PFSK-1 (cell line): ENCODE data around the gene VPS52.

Source experiments
- FOXP2 ChIP-seq: optimal IDR thresholded peaks from 2 replicates; pipeline ENCODE3; 2011; ENCODE audit warnings: borderline replicate concordance, control low read depth, inconsistent platforms; ENCODE audit not compliant: insufficient read depth; ENCODE audit errors: extremely low read length, extremely low read depth
- POLR2AphosphoS5 ChIP-seq: IDR thresholded peaks from 2 replicates; pipeline ENCODE4 v1.6.1; 2012; ENCODE audit warnings: low read depth, mild to moderate bottlenecking, control low read depth, low read length, moderate library complexity
- REST ChIP-seq, 2 experiments: IDR thresholded peaks; 2 replicates each; pipeline versions ENCODE4 v1.6.1 to v1.8.0; 2011 to 2012; ENCODE audit warnings: low read depth in 2 of 2, low read length in 2 of 2, control low read depth in 1 of 2, inconsistent platforms in 1 of 2, mild to moderate bottlenecking in 1 of 2, moderate library complexity in 1 of 2; ENCODE audit not compliant: insufficient read depth in 1 of 2
- TAF1 ChIP-seq: IDR thresholded peaks from 2 replicates; pipeline ENCODE4 v1.6.1; 2012; ENCODE audit warnings: low read length, control low read depth, borderline replicate concordance; ENCODE audit not compliant: insufficient read depth

GRCh38 chr6:33264015-33264414 lies 7.7 kb downstream of the VPS52 start:
- TF ChIP-seq TAF1: no peak
- TF ChIP-seq REST (IDR thresholded peaks at IDR 0.05; ENCODE audit: insufficient read depth in 1 of 2, low read depth in 2 of 2, low read length in 2 of 2): no peak
- no peak for TF ChIP-seq POLR2AphosphoS5
- TF ChIP-seq FOXP2: no peak
